H1 (cell line): ENCODE data around the gene ULK3. TPM values are rescaled to one million over a fixed set of nuclear protein-coding genes. Genes with fewer than 3 reads are reported as not detected.

Source experiments
- CTCF ChIA-PET: fragments of 300-600 bp; sonication (Branson Sonifier 250); formaldehyde crosslinking; loops from one replicate; lab custom pipeline; 2021; ENCODE audit not compliant: partially characterized antibody; lab: Charles Lee
- POLR2A ChIA-PET: fragments of 300-600 bp; sonication (Branson Sonifier 250); formaldehyde crosslinking; loops from one replicate; lab custom pipeline; 2021; ENCODE audit warnings: inconsistent platforms; ENCODE audit not compliant: partially characterized antibody; lab: Charles Lee
- DNase-seq, 2 experiments: peaks; one replicate each; pipeline versions ENCODE4 v3.0.0 to v3.0.0-alpha.2; 2010 to 2022; ENCODE audit warnings: low spot score in 2 of 2, low read depth in 1 of 2, mixed read lengths in 1 of 2
- FAIRE-seq: peaks from 2 replicates; lab custom pipeline; 2011; peaks lifted over from hg19 to GRCh38; lab: Jason Lieb, UNC
- H2AFZ ChIP-seq: 2 replicates; pipeline ENCODE4 v1.8.1; 2012; ENCODE audit warnings: low read length, inconsistent platforms
- H2AK5ac ChIP-seq: 2 replicates; pipeline ENCODE4 v1.6.1; 2013; ENCODE audit warnings: low read depth, low read length
- H2BK120ac ChIP-seq: replicated peaks from 2 replicates; pipeline ENCODE3; 2013; ENCODE audit warnings: low read depth, low read length, inconsistent platforms
- H2BK12ac ChIP-seq: 2 replicates; pipeline ENCODE4 v1.6.1; 2013; ENCODE audit warnings: low read depth, low read length
- H2BK15ac ChIP-seq: 2 replicates; pipeline ENCODE4 v1.6.1; 2013; ENCODE audit warnings: low read length
- H2BK20ac ChIP-seq: 2 replicates; pipeline ENCODE4 v1.6.1; 2013; ENCODE audit warnings: low read length
- H2BK5ac ChIP-seq: 2 replicates; pipeline ENCODE4 v1.6.1; 2013; ENCODE audit warnings: low read depth, low read length
- H3K14ac ChIP-seq: 2 replicates; pipeline ENCODE4 v1.6.1; 2013; ENCODE audit warnings: inconsistent platforms; ENCODE audit not compliant: insufficient read length
- H3K18ac ChIP-seq: 2 replicates; pipeline ENCODE4 v1.6.1; 2013; ENCODE audit warnings: low read length; ENCODE audit errors: extremely low read depth
- H3K23ac ChIP-seq: 2 replicates; pipeline ENCODE4 v1.6.1; 2013; ENCODE audit warnings: inconsistent platforms; ENCODE audit not compliant: insufficient read length
- H3K23me2 ChIP-seq: 2 replicates; pipeline ENCODE4 v1.6.1; 2013; ENCODE audit warnings: low read depth, low read length
- H3K27ac ChIP-seq: 2 replicates; pipeline ENCODE4 v1.6.1; 2011; ENCODE audit warnings: low read depth, low read length, inconsistent platforms
- H3K27me3 ChIP-seq, 4 experiments: replicated peaks in 1 of 4; 1 replicate in 1 of 4; 2 replicates in 3 of 4; pipeline versions ENCODE4 v1.6.1 to v1.8.1; 2011 to 2013; ENCODE audit warnings: low read length in 3 of 4, mild to moderate bottlenecking in 3 of 4, inconsistent platforms in 2 of 4, mixed read lengths in 2 of 4, moderate library complexity in 1 of 4; ENCODE audit not compliant: control insufficient read depth in 3 of 4, insufficient read depth in 3 of 4; ENCODE audit errors: extremely low read depth in 1 of 4
- H3K36me3 ChIP-seq, 4 experiments: 2 replicates each; pipeline versions ENCODE4 v1.6.1 to v1.8.1; 2011 to 2013; ENCODE audit warnings: mild to moderate bottlenecking in 4 of 4, low read length in 3 of 4, moderate library complexity in 2 of 4, control low read depth in 1 of 4, inconsistent platforms in 1 of 4; ENCODE audit not compliant: insufficient read depth in 4 of 4, control insufficient read depth in 2 of 4
- H3K4ac ChIP-seq: replicated peaks from 2 replicates; pipeline ENCODE3; 2013; ENCODE audit warnings: low read length, low read depth, mixed read lengths, inconsistent platforms; ENCODE audit not compliant: insufficient read length
- H3K4me1 ChIP-seq, 4 experiments: replicated peaks in 1 of 4; 1 replicate in 1 of 4; 2 replicates in 3 of 4; pipeline versions ENCODE4 v1.6.1 to v1.8.1; 2011 to 2013; ENCODE audit warnings: low read length in 3 of 4, inconsistent platforms in 2 of 4, mixed read lengths in 1 of 4; ENCODE audit not compliant: insufficient read depth in 4 of 4, control insufficient read depth in 3 of 4
- H3K4me2 ChIP-seq, 2 experiments: 2 replicates each; pipeline versions ENCODE4 v1.6.1 to v1.8.1; 2011 to 2013; ENCODE audit warnings: low read depth in 2 of 2, low read length in 2 of 2, control low read depth in 1 of 2, inconsistent platforms in 1 of 2, mild to moderate bottlenecking in 1 of 2; ENCODE audit not compliant: insufficient read depth in 1 of 2
- H3K4me3 ChIP-seq, 4 experiments: fragments of 200-600, 300-600 bp in 1 of 4; sonication (generic), shearing (Covaris generic), sonication (Bioruptor Twin) in 1 of 4; 2 replicates each; pipeline versions ENCODE4 v1.5.1 to v1.8.1; 2011 to 2016; ENCODE audit warnings: low read length in 4 of 4, low read depth in 3 of 4, control low read depth in 2 of 4, inconsistent platforms in 2 of 4, mild to moderate bottlenecking in 2 of 4, mixed read lengths in 1 of 4, moderate library complexity in 1 of 4; ENCODE audit not compliant: insufficient read depth in 2 of 4; ENCODE audit errors: extremely low read depth in 1 of 4
- H3K56ac ChIP-seq: replicated peaks from 2 replicates; pipeline ENCODE3; 2013; ENCODE audit warnings: low read depth, mild to moderate bottlenecking, mixed read lengths, low read length, inconsistent platforms; ENCODE audit not compliant: insufficient read length
- H3K79me1 ChIP-seq: 2 replicates; pipeline ENCODE4 v1.6.1; 2013; ENCODE audit warnings: low read depth, low read length, control low read depth
- H3K79me2 ChIP-seq, 2 experiments: 2 replicates each; pipeline versions ENCODE4 v1.6.1 to v1.8.1; 2012 to 2013; ENCODE audit warnings: low read length in 2 of 2, mild to moderate bottlenecking in 2 of 2, inconsistent platforms in 1 of 2; ENCODE audit not compliant: insufficient read depth in 2 of 2, control insufficient read depth in 1 of 2
- H3K9ac ChIP-seq, 4 experiments: replicated peaks in 1 of 4; 1 replicate in 1 of 4; 2 replicates in 3 of 4; pipeline versions ENCODE4 v1.6.1 to v1.8.1; 2011 to 2013; ENCODE audit warnings: low read depth in 3 of 4, low read length in 3 of 4, control low read depth in 2 of 4, mild to moderate bottlenecking in 2 of 4, moderate library complexity in 2 of 4, inconsistent platforms in 1 of 4; ENCODE audit errors: extremely low read depth in 1 of 4
- H3K9me3 ChIP-seq, 2 experiments: 2 replicates each; pipeline versions ENCODE4 v1.6.1 to v1.8.1; 2012 to 2013; ENCODE audit warnings: mild to moderate bottlenecking in 2 of 2, moderate library complexity in 2 of 2, control low read depth in 1 of 2, inconsistent platforms in 1 of 2, low read depth in 1 of 2, low read length in 1 of 2, mixed read lengths in 1 of 2; ENCODE audit not compliant: insufficient read depth in 2 of 2
- H4K20me1 ChIP-seq, 2 experiments: replicated peaks in 1 of 2; 2 replicates each; pipeline versions ENCODE3 to v1.8.1; 2011 to 2013; ENCODE audit warnings: inconsistent platforms in 2 of 2, low read length in 2 of 2, mild to moderate bottlenecking in 1 of 2; ENCODE audit not compliant: insufficient read depth in 2 of 2, control insufficient read depth in 1 of 2
- H4K5ac ChIP-seq: 2 replicates; pipeline ENCODE4 v1.6.1; 2013; ENCODE audit warnings: low read length, low read depth, mixed read lengths, inconsistent platforms; ENCODE audit not compliant: insufficient read length
- H4K8ac ChIP-seq: 2 replicates; pipeline ENCODE4 v1.8.0; 2013; ENCODE audit warnings: mild to moderate bottlenecking, moderate library complexity, low read length, inconsistent platforms; ENCODE audit not compliant: insufficient read depth; ENCODE audit errors: extremely low read depth
- H4K91ac ChIP-seq: replicated peaks from 2 replicates; pipeline ENCODE3; 2013; ENCODE audit warnings: low read length, mixed read lengths, inconsistent platforms; ENCODE audit not compliant: insufficient read length
- CTBP2 ChIP-seq: IDR thresholded peaks from 2 replicates; pipeline ENCODE4 v1.7.0; 2011; ENCODE audit warnings: borderline replicate concordance, mild to moderate bottlenecking, moderate library complexity, mixed read lengths, low read length; ENCODE audit not compliant: insufficient read depth, insufficient read length
- KDM4A ChIP-seq: IDR thresholded peaks from one replicate; pipeline ENCODE4 v1.7.1; 2012; ENCODE audit warnings: low read depth, mild to moderate bottlenecking, moderate library complexity, low read length, inconsistent platforms; ENCODE audit not compliant: severe bottlenecking
- POU5F1 ChIP-seq: IDR thresholded peaks from 2 replicates; pipeline ENCODE4 v1.6.1; 2011; ENCODE audit warnings: low read depth, mild to moderate bottlenecking, low read length, moderate library complexity
- SIRT6 ChIP-seq: IDR thresholded peaks from one replicate; pipeline ENCODE4 v1.7.1; 2012; ENCODE audit warnings: low read length, inconsistent platforms
- whole genome bisulfite sequencing, 2 experiments: shearing (Covaris generic) in 1 of 2; methylation state at CpG; one replicate each; pipeline versions ENCODE4 v1.1.6 to v1.1.7; 2013 to 2015; ENCODE audit warnings: low lambda C conversion rate in 2 of 2, mixed read lengths in 2 of 2, inconsistent platforms in 1 of 2, low coverage in 1 of 2, missing lambda C conversion rate in 1 of 2; ENCODE audit not compliant: insufficient replicate concordance in 2 of 2, insufficient coverage in 1 of 2, insufficient read length in 1 of 2; ENCODE audit errors: extremely low coverage in 1 of 2, missing lambda C conversion rate in 1 of 2; 5-methylcytosine and 5-hydroxymethylcytosine counted together
- polyA plus RNA-seq, 7 experiments: library from polyadenylated mRNA; depleted of rRNA in 3 of 7; stranded (reverse) in 5 of 7; unstranded in 2 of 7; fragments of >200 nt in 5 of 7; fragments of 200-250 nt in 2 of 7; gene quantifications; 1 replicate in 5 of 7; 2 replicates in 1 of 7; 4 replicates in 1 of 7; pipeline versions ENCODE4 v1.2.1 to v1.2.3, GENCODE V29; 2011 to 2013; ENCODE audit warnings: missing spikeins in 2 of 7, mixed read lengths in 2 of 7
- total RNA-seq: library from RNA; stranded (reverse); fragmentation: NEBNext Ultra II Directional; extraction: Animal tissue kit (Norgen Biotek cat#: 25700); gene quantifications from 2 replicates; pipeline ENCODE4 v1.2.1, GENCODE V29; 2021
- TF ChIP-seq, protein P1 (sequence below): IDR thresholded peaks from 2 replicates; pipeline ENCODE4 v1.6.1; 2012; ENCODE audit warnings: low read length, inconsistent platforms

Gene ULK3
- total and polyA plus RNA-seq, 2 of the 8 experiments (the other 6 are each of a cell fraction or from before 2014, with no cell fraction given) = 27.1 to 34.4 TPM

DNA sequence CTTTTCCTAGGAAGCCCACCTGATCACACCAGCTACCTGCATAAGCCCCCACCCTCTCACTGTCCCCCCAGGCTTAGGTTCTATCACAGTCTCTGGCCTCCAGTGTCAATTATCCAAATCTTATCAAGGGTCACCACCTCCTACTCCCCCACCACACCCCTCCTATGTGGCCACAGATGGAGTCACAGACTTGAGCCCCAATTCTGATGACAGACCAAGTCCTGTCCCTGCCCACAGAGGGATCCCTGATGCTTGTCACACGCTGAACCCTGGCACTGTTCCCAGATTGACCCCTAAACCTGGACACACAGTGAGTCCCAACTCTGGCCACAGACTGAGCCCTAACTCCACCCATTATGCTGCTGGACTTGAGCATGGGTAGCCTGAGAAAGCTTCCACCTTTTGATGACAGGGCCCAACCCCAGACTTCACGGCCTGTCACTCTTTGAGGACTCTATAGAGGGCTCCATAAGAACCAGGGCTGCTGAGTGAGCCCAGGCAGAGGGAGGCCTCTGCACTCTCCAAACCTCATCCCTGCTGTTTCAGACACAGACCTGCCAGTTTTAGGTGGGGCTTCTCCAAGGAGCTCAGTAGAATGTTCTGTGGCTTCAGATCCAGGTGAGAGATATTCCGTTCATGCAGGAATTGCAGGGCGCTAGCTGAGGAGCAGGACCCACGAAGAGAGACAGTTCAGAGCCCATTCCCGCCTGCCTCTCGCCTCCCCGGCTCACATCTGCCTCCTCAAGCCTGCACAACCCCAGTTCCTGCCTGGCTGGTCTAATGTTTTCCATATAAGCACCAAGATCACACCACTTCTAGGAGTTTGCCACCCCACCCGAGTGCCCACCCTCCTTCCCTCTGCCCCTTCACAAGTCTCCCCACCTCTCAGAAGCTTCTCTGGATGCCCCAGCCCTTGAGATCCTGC lies 1.8 kb downstream of the ULK3 start:
- no peak overlapping the region for H3K4me3 ChIP-seq
- H3K18ac ChIP-seq = no peak overlapping the region
- DNase-seq (no peak), FAIRE-seq (no peak)
- 91% methylated on average over 8 of the region's 9 CpGs; no CpG with 5 or more reads in 1 of the 2 experiments for WGBS, 2 experiments
- H3K4ac ChIP-seq = no peak overlapping the region
- H3K14ac ChIP-seq = no peak overlapping the region
- no peaks in the 10 kb centered on the region for H3K27me3 ChIP-seq
- H4K8ac ChIP-seq = no peak overlapping the region
- peaks cover 0 to 11% (median 4%) of the 10 kb centered on the region in 4 experiments; a peak in 5 of 8 replicates for H3K36me3 ChIP-seq
- POLR2A ChIA-PET = interaction anchor here (1.1 to 4.1 kb wide), 12 partner anchors 9 to 95 kb away, joined by 3 to 23 read pairs (median 5); partner anchors contain the start of genes CPLX3, CSK, FAM219B and SCAMP2
- H3K9me3 ChIP-seq = no peaks in the 10 kb centered on the region
- H4K5ac ChIP-seq = no peak overlapping the region
- peaks cover 2% of the 10 kb centered on the region in 2 experiments for H4K20me1 ChIP-seq
- CTCF ChIA-PET = interaction anchor here (0.9 to 6.6 kb wide), 12 partner anchors 7 to 71 kb away, joined by 3 to 52 read pairs (median 6); partner anchors contain the start of gene CPLX3
- H2BK20ac ChIP-seq = no peak overlapping the region
- no peak overlapping the region; a peak in 1 of 4 replicates for H3K4me2 ChIP-seq
- H2AFZ ChIP-seq = no peak overlapping the region
- H3K23me2 ChIP-seq = peaks cover 7% of the 10 kb centered on the region; the same call in 1 of the 2 replicates
- H2BK12ac ChIP-seq = no peak overlapping the region
- H4K91ac ChIP-seq = no peak overlapping the region
- H3K23ac ChIP-seq = no peak overlapping the region
- no peak overlapping the region for H2BK15ac ChIP-seq
- H2AK5ac ChIP-seq = no peak overlapping the region
- H3K56ac ChIP-seq = no peak overlapping the region
- H3K79me2 ChIP-seq = no peaks in the 10 kb centered on the region
- H3K79me1 ChIP-seq = 0 out of 2 replicates have a peak, but pooled peaks cover 2% of the 10 kb centered on the region
- H2BK120ac ChIP-seq = no peak overlapping the region
- no peak overlapping the region for H2BK5ac ChIP-seq
- no peak overlapping the region for H3K27ac ChIP-seq
- H3K4me1 ChIP-seq = peaks cover 0 to 13% (median 8%) of the 10 kb centered on the region in 4 experiments; a peak in 6 of 7 replicates
- H3K9ac ChIP-seq = no peak overlapping the region; a peak in 1 of 7 replicates
- TF ChIP-seq SIRT6 = no peak
- no peak for TF ChIP-seq CTBP2
- TF ChIP-seq, protein P1, sequence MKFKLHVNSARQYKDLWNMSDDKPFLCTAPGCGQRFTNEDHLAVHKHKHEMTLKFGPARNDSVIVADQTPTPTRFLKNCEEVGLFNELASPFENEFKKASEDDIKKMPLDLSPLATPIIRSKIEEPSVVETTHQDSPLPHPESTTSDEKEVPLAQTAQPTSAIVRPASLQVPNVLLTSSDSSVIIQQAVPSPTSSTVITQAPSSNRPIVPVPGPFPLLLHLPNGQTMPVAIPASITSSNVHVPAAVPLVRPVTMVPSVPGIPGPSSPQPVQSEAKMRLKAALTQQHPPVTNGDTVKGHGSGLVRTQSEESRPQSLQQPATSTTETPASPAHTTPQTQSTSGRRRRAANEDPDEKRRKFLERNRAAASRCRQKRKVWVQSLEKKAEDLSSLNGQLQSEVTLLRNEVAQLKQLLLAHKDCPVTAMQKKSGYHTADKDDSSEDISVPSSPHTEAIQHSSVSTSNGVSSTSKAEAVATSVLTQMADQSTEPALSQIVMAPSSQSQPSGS = no peak
- no peak for TF ChIP-seq POU5F1
- no peak for TF ChIP-seq KDM4A
